Left lung (tissue), 10 donors: ENCODE results near the gene GNB4. TPM values are rescaled to one million over a fixed set of nuclear protein-coding genes. Genes with fewer than 3 reads are reported as not detected.

Experiments used
- ATAC-seq: fragments of 200-7000 bp; cut with Tn5 transposase; one replicate; pipeline ENCODE4 v1.9.1; 2020; ENCODE audit warnings: moderate library complexity
- DNase-seq, 4 donors: peaks; one replicate each; pipeline ENCODE4 v3.0.0-alpha.2; 2013 to 2020
- H3K27ac ChIP-seq, 2 donors: fragments of 200-600 bp; sonication (generic) in 1 of 2; one replicate each; pipeline versions ENCODE4 v1.5.0 to v1.8.0; 2020 to 2021
- H3K27me3 ChIP-seq, 2 donors: fragments of 200-600 bp; sonication (generic) in 1 of 2; one replicate each; pipeline versions ENCODE4 v1.5.0 to v1.8.0; 2020 to 2021
- H3K36me3 ChIP-seq, 2 donors: fragments of 200-600 bp; sonication (generic) in 1 of 2; one replicate each; pipeline versions ENCODE4 v1.5.0 to v1.8.0; 2020 to 2021
- H3K4me1 ChIP-seq, 2 donors: fragments of 200-600 bp; one replicate each; pipeline ENCODE4 v1.8.0; 2021
- H3K4me3 ChIP-seq, 2 donors: fragments of 200-600 bp; sonication (generic) in 1 of 2; one replicate each; pipeline versions ENCODE4 v1.5.0 to v1.8.0; 2020 to 2021; ENCODE audit warnings: mild to moderate bottlenecking in 1 of 2
- H3K9me3 ChIP-seq, 2 donors: fragments of 200-600 bp; sonication (generic) in 1 of 2; one replicate each; pipeline versions ENCODE4 v1.5.0 to v1.8.0; 2020 to 2021
- intact Hi-C, 2 donors: fragments of 100-400 bp; cut with DNase I; formaldehyde crosslinking; loops; one replicate each; pipeline versions ENCODE4 v1.11.2 to v1.14.2; 2022
- polyA plus RNA-seq, 6 donors: library from polyadenylated mRNA; unstranded; fragments of 120-200 nt; gene quantifications; one replicate each; pipeline ENCODE4 v1.2.1, GENCODE V29; 2013; ENCODE audit not compliant: insufficient read length in 6 of 6
- total RNA-seq, 2 donors: library from RNA; stranded (reverse); fragmentation: NEBNext Ultra II Directional; extraction: Animal tissue kit (Norgen Biotek cat#: 25700); gene quantifications; one replicate each; pipeline ENCODE4 v1.2.1, GENCODE V29; 2021
- TF ChIP-seq, protein P1 (sequence below), 2 donors: fragments of 200-600 bp; sonication (generic) in 1 of 2; IDR thresholded peaks; one replicate each; pipeline versions ENCODE4 v1.5.0 to v1.8.0; 2021; ENCODE audit warnings: antibody characterized with exemption in 2 of 2
- donor health status: DM: no; HTN: yes; CAD: no.
- donor health status: DM: no; HTN: no; CAD: no.

Gene GNB4
- total and polyA plus RNA-seq, 8 donors: 40.1 to 53.0 (median 48.2) TPM

DNA sequence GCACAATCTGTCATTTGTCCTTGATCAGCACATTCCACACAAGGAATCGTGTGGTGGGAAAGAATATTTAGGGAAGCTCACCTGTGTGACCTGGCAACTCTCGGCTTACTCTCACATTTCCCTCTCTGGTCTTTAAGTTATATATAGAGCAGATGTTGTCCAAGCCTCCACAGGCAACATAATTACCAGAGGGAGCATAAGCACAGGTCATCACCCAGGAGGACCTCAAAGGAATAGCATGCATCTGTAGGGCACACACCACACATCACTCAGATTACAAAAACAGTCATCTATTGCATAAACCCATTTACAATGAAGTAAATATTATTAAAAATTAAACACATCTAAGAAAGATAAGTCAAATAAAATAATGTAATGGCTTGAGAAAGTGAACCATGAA is 36.5 kb downstream of the GNB4 start:
- no peaks in the 10 kb centered on the region for H3K4me1 ChIP-seq
- H3K9me3 ChIP-seq: no peaks in the 10 kb centered on the region
- intact Hi-C loops: no loop called here
- no peaks in the 10 kb centered on the region for H3K27me3 ChIP-seq
- no peak for ATAC-seq
- TF ChIP-seq, protein P1, sequence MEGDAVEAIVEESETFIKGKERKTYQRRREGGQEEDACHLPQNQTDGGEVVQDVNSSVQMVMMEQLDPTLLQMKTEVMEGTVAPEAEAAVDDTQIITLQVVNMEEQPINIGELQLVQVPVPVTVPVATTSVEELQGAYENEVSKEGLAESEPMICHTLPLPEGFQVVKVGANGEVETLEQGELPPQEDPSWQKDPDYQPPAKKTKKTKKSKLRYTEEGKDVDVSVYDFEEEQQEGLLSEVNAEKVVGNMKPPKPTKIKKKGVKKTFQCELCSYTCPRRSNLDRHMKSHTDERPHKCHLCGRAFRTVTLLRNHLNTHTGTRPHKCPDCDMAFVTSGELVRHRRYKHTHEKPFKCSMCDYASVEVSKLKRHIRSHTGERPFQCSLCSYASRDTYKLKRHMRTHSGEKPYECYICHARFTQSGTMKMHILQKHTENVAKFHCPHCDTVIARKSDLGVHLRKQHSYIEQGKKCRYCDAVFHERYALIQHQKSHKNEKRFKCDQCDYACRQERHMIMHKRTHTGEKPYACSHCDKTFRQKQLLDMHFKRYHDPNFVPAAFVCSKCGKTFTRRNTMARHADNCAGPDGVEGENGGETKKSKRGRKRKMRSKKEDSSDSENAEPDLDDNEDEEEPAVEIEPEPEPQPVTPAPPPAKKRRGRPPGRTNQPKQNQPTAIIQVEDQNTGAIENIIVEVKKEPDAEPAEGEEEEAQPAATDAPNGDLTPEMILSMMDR (IDR thresholded peaks at IDR 0.05): no peak
- H3K4me3 ChIP-seq: no peak overlapping the region
- H3K27ac ChIP-seq: no peak overlapping the region
- DNase-seq: no peak
- H3K36me3 ChIP-seq: peaks cover 0 to 62% of the 10 kb centered on the region in 2 donors

DNA sequence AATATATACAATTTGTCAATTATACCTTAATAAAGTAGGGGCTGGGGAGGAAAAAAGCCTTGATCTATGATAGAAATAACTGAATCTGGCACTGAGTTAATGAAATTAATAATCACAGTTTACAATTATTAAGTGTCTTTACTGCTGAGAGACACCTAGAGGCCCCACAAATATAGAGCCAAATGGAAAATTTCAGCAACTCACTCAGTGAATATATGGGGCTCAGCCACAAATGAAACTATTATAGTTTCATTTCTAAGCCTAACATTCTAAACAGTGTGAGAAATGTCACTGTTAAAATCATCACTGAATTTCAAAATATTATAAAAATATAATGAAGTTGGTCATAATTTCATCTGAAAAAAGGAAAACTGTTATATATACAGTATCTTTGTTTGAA is 40.3 kb downstream of the GNB4 start:
- no peak overlapping the region for H3K4me3 ChIP-seq
- ATAC-seq: no peak
- H3K27me3 ChIP-seq: no peaks in the 10 kb centered on the region
- H3K36me3 ChIP-seq: peaks cover 0 to 72% of the 10 kb centered on the region in 2 donors
- intact Hi-C loops: no loop called here
- DNase-seq: no peak
- H3K27ac ChIP-seq: no peak overlapping the region
- no peaks in the 10 kb centered on the region for H3K4me1 ChIP-seq
- H3K9me3 ChIP-seq: no peaks in the 10 kb centered on the region
- TF ChIP-seq, protein P1 (IDR thresholded peaks at IDR 0.05): no peak

DNA sequence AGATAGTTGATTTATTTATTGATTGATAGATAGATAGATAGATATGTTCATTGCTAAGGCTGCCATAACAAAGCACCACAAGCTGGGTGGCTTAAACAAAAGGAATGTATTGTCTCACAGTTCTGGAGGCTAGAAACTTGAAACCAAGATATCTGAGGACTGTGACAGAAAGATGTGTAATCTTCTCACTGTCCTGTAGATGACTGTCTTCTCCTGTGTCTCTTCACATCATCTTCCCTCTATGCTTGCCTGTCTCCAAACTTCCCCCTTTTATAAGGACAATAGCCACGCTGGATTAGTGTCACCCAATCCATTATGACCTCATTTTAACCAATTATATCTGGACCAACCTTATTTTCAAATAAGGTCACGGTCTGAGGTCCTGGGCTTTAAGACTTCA is 40.9 kb downstream of the GNB4 start:
- intact Hi-C loops: no loop called here
- H3K27me3 ChIP-seq: no peaks in the 10 kb centered on the region
- H3K4me1 ChIP-seq: no peaks in the 10 kb centered on the region
- TF ChIP-seq, protein P1 (IDR thresholded peaks at IDR 0.05): no peak
- H3K9me3 ChIP-seq: no peaks in the 10 kb centered on the region
- H3K36me3 ChIP-seq: peaks cover 0 to 79% of the 10 kb centered on the region in 2 donors
- no peak overlapping the region for H3K4me3 ChIP-seq
- no peak overlapping the region for H3K27ac ChIP-seq
- ATAC-seq: no peak
- DNase-seq: no peak

DNA sequence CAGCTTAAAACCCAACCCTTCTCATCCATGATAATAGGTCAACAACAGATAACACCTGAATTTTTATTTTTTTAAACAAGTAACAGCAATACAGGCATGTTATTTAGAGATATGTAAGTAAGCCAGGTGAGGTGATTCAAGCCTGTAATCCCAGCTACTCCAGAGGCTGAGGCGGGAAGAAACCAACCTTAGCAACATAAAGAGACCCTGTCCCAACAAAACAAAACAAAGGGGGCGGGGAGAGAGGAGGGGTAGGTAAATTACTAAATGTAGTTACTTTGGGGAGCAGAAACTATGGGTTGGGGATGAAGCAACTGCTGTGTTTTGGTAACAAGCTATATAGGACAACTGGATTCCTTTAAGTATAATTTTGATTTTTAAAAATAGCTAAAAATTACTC is 47.0 kb downstream of the GNB4 start:
- H3K27me3 ChIP-seq: no peaks in the 10 kb centered on the region
- H3K4me3 ChIP-seq: no peak overlapping the region
- no peaks in the 10 kb centered on the region for H3K4me1 ChIP-seq
- H3K27ac ChIP-seq: no peak overlapping the region
- H3K36me3 ChIP-seq: peaks cover 0 to 94% of the 10 kb centered on the region in 2 donors
- H3K9me3 ChIP-seq: no peaks in the 10 kb centered on the region
- no peak for DNase-seq
- ATAC-seq: no peak
- intact Hi-C loops: no loop called here
- TF ChIP-seq, protein P1 (IDR thresholded peaks at IDR 0.05): no peak

DNA sequence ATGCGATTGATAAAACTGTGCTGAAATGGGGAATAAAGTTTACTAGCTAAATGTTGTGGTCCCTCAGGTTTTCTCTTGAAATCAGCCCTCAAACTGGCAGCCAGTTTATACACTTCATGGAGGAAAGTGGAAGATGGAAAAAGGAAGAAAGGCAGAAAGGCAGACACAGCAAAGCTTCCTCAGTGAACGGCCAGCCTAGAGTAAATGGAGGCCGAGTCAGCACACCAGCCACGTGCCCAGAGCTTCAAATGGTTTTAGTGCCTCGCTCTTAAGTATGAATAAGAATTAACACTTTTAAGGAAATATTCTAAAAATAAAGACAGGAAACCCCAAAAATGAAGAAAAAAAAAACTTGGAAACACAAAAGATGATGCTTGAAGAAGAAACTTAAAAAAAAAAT is 48.3 kb downstream of the GNB4 start:
- DNase-seq (no peak), ATAC-seq (no peak)
- H3K9me3 ChIP-seq: no peaks in the 10 kb centered on the region
- intact Hi-C loops: no loop called here
- TF ChIP-seq, protein P1 (IDR thresholded peaks at IDR 0.05): no peak
- no peaks in the 10 kb centered on the region for H3K4me1 ChIP-seq
- peaks cover 0 to 96% of the 10 kb centered on the region in 2 donors for H3K36me3 ChIP-seq
- no peak overlapping the region for H3K4me3 ChIP-seq
- H3K27ac ChIP-seq: no peak overlapping the region
- H3K27me3 ChIP-seq: no peaks in the 10 kb centered on the region
